Retina (tissue), 1 donor: ENCODE data around the gene C11orf58.
A peak's percentile ranks its signal among the peaks of the same experiment; 100 is the strongest.

ENCODE experiments used
- DNase-seq: peaks from one replicate; pipeline ENCODE4 v3.0.0-alpha.2; 2016

C11orf58 gene

GRCh38 chr11:16770016-16770415 lies 31.6 kb downstream of the C11orf58 start:
- no peak for DNase-seq

GRCh38 chr11:16771350-16772140 lies 33.1 kb downstream of the C11orf58 start:
- no peak for DNase-seq

DNA sequence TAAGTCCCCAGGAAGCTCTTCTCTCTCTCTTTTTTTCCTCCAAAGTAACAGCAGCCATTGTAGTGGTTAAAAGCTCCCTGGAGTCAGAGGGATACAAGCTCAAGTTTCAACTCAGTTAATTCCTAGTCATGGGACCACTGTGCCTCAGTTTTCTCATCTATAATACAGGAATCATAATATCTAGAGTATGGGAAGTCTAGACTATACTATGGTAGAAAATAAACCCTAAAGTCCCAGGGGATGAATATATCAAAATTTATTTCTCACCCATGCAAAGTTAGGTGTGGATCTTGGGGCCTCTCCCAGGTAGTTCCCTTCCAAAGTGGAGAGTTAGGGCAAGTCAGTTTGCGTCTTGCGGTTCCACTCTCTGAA lies 33.7 kb downstream of the C11orf58 start:
- DNase-seq: no peak

DNA sequence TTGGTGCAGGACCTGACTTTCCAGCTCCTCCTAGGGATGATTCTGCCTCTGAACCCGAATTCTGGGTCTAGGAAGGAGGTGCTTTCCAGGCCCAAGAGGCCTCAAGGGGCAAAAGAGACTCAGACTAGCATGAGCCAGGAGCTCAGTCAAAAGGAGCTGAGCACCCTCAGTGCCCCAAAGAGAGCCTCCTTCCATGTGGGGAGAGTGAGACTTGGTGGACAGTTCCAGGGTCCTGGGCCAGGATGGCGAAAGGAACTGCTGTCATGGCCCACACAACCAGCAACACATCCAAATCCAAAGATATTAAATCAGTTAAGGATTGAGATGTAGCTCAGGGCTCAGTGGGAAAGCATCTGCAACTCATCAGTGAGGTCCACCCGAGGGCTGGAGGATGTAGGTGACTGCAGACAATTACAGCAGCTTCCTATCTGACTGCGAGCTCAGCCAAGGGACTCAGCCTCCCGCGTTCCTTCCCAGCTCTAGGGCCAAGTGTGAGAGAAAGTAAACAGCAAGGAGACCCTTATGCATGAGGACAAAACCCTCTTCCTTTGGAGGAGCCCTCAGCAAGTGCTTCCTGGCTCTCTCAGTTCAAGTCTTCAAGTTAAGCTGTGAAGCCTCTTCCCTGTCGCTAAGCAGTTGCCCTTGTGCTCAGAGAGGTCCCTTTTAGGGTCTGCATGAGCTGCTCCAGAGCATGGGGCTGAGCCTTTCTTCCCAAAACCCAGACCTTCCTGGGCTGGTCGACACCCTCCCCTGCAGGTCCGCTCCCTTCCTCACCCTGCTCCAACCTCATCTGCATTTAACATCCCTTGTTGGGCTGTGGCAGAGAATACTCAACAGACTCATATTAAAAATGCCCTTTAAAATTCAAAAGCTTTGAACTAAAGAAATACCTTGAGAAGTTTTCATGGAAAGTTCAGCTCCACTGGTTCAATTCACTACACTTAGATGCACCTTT lies 35.8 kb downstream of the C11orf58 start:
- DNase-seq: no peak

DNA sequence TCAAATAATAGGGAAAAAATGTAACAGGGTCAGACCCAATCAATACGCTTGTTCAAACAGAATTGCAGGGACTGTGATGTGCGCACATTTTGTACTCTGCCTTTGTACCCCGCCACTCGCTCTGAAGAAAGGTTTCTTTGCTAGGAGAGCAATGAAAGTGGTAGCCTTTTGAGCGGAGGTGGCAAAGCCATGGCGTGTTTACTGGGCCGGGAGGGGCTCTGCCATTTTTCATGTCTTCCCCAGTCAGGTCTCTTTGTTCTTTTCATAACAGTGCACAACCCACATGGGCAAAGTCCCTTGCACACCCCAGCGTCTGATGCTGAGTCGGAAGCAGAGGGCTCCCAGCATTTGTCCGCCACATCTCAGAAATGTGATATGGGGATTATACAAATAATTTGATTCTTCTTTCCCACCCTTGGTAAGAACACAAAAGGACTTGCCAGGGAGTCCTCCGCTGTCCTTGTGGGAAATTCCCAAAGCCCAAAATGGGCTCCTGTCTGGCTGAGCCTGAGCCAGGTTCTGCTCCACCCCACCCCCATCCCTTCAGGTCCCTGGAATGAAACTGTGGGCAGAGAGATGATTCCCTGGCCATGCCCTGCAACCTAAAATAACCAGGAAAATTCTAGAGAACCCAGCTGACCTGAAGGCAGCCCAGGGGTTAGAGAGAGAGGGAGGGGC lies 36.6 kb downstream of the C11orf58 start:
- no peak for DNase-seq

GRCh38 chr11:16775614-16776283 lies 37.3 kb downstream of the C11orf58 start:
- DNase-seq: no peak

DNA sequence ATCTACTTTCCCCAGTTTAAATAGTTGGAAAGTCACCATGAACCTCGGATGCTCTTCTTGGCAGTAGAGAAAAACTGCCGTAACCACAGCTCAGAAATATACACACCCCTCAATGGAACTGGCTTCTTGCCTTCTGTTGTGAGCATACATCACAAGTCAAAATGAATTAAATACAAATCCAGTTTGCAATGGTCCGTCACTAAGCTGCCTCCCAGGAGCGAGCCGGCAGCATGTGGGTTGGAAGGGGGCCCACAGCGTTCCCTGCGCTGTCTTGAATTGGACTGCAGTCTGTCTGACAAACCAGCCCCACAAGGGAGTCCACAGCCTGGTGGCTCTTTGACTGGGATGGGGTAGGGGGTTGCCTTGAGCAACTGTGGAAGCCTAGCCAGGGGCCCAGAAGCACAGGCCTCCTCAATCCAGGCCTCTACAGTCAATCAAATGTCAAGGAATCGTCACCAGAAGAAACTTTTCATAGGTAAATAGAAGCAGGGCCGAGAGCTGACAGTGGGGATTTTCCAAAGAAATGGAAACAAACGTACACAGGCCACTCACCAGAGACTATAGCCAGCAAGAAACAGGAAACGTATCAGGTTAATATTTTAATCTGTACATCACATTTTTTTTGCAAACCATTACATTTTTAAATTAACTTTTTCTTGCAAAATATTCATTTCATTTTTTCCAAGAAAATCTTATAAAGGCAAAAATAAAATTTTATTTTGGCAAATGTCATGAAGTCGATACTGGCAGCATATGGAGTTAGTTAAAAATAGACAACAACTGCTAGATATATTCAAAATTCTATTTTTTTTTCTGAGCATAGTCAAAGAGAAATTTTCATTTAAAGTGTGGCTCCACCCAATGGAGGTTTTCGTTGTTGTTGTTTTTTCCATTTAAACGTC lies 38.5 kb downstream of the C11orf58 start:
- peak; percentile 34 for DNase-seq

- no peak for DNase-seq
Observed at GRCh38 chr11:16777613-16777975, 39.1 kb downstream of the C11orf58 start.

DNA sequence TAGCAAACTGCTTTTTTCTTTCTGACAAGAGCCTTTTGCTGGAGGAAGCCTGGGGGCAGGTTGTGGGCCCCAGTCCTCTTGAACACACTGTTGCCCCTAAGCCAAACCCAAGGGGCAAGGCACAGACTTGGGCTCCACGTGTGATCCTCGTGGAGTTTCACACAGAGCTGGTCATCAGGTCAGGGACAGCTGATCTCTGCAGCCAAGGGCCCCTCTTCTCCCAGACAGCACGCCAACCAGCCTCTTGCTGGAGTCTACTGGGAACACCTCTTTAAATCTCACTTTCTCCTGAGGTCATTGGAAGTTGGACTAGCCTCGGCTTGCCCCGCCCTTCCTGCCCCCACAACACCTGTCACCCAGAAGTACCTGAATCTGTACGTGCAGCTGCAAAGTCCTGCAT lies 39.8 kb downstream of the C11orf58 start:
- no peak for DNase-seq

GRCh38 chr11:16778876-16779275 lies 40.4 kb downstream of the C11orf58 start:
- DNase-seq: no peak

GRCh38 chr11:16779436-16779835 lies 41.0 kb downstream of the C11orf58 start:
- no peak for DNase-seq

DNA sequence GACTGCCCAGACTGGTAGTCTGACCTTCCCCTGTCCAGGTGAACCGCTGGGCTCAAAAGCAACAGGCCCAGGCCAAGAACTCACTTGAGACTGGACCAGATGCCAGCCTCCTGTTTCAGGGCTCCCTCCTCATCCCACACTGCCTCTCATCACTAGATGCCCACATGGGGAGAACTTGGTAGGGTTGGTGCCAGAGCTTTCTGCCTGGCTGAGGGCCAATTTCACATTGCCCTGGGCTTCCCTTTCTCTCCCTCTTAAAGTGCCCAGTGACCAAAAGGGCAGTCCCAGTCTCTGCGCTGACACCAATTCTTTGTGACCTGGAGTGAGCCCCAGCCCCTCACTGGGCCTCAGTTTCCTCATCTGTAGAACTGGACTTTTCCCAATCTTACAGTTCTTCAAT lies 41.7 kb downstream of the C11orf58 start:
- no peak for DNase-seq

- no peak for DNase-seq
Observed at GRCh38 chr11:16780698-16781550, 42.5 kb downstream of the C11orf58 start.

DNA sequence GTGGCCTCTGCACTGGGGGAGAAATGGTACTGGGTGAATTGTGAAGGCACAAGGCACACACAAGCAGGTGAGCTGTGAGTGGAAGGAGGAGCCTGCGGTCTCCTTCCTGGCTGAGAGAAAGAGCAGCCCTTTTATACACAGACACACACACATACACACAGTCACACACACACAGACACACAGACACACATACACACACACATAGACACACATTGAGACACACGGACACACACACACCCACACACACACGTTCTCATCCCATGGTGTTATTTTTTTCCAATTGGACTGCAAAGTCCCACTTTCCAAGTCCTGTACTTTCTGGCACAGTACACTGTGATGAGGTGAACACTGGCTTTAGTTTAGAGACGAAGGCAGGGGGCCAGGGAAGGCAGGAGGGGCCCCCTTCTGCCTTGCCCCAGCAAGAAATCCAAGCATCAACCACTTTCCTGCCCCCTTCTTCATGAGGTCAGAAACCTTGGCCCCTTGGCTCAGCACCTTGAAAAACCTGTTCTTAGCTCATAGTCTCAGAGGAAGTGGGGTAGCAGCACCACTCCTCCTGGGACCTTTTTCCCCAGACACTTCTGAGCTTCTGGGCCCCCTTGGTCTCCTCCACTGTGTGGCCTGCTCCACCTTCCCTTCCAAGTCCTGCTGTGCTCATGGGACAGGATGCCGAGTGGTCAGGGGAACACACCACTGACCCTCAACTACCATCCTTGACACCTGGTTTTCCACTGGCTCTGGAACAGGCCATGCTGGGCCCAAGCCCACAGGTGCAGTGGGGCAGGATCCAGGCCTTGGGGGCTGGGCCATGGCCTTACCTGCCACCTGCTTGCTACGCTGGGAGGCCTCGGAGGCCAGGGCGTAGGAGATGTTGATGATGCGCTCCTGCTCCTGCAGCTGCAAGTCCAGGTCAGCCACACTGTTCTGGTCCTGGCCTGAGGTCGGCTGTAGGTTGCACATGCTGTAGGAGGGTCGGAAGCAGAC lies 43.8 kb downstream of the C11orf58 start:
- DNase-seq: no peak

DNA sequence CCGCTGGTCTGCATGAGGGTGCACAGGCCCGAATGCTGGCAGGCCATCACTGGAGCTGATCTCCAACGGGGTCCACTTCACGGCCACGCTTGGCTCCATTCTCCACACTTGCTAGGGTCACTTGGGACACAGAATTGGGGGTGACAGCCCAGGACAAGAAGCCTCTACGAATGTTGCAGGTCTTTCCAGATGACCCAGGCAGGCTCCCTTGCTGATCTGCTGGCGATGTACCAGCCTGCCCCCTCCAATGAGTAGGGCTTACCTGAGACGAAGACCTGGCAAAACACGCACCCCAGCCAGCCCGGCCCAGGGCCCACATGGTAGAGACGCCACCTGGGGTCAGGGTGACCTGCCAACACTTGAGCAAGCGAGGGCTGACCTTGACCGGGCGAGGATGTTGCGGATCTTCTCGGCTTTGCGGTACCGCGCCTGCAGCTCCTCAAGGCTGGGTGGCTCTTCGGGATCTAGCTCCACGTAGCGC lies 44.9 kb downstream of the C11orf58 start:
- DNase-seq: no peak

- DNase-seq: peak; percentile 40
Observed at GRCh38 chr11:16784097-16784496, 45.6 kb downstream of the C11orf58 start.

DNA sequence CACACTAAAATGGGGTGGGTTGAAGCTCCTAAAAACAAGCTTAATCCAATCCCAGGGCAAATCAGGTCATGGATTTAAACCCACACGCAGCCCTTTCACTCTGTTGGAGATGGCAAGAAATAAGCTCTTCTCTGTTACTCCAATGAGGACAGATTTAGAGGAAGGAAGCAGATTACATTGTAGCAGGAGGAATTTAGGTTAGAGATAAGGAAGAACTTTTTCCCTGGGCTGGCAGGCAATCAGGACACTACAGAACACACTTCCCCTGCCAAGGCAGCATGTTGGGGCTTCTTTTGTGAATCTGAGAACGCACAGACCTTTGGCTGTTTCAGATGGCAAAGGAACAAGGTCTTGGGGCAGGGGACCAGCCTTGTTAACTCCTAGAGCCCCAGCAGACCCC lies 46.2 kb downstream of the C11orf58 start:
- no peak for DNase-seq

DNA sequence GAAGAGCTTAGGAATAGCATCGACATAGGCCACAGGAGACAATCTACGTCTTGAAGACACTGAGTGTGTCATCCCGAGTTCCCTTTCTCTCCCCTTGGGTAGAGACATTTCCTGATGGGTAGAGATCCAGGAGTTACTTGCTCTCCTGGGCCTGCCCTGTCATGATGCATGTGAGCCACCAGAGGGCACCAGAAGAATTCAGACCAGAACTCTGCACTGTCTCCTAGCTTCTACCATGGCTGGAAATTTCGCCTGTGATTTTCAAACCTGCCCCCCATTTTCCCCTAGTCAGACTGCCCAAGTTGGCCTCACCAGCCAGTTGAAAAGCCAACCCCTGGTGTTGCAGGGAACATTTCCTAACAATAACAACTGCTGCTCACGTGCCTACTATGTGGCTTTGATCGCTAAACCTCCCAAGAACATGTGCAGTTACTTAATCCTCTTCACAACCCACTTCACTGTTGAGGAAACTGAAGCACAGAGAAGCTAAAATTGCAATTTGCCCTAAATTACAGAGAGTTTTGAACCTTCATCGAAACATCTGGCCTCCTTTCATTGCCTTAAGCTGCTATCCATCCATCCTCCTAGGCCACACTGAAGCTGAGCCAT lies 47.2 kb downstream of the C11orf58 start:
- peak; percentile 67 for DNase-seq

- DNase-seq: no peak
Observed at GRCh38 chr11:16786131-16786530, 47.7 kb downstream of the C11orf58 start.
